Panc1 (cell line): ENCODE results near the gene NR2F1. TPM values are rescaled to one million over a fixed set of nuclear protein-coding genes. Genes with fewer than 3 reads are reported as not detected.

ENCODE experiments used
- ATAC-seq: fragments of 200-7000 bp; cut with Tn5 transposase; 2 replicates; pipeline ENCODE4 v1.9.1; 2020; ENCODE audit warnings: mild to moderate bottlenecking, moderate library complexity
- BruUV-seq: library from RNA; stranded (reverse); fragments of 400-500 nt; replicated peaks from 2 replicates; lab custom pipeline; 2021; lab: Mats Ljungman, UMichigan
- CTCF ChIA-PET: fragments of 300-600 bp; sonication (Branson Sonifier 250); formaldehyde crosslinking; loops from one replicate; lab custom pipeline; 2022; ENCODE audit warnings: antibody characterized with exemption; lab: Charles Lee
- POLR2A ChIA-PET: fragments of 300-600 bp; sonication (Branson Sonifier 250); formaldehyde crosslinking; loops from one replicate; lab custom pipeline; 2022; ENCODE audit warnings: antibody characterized with exemption; lab: Charles Lee
- DNase-seq: peaks from one replicate; pipeline ENCODE4 v3.0.0-alpha.2; 2010; ENCODE audit warnings: low read depth, low spot score
- H3K27ac ChIP-seq: 2 replicates; pipeline ENCODE4 v1.5.1; 2011; ENCODE audit warnings: mild to moderate bottlenecking, low read length, inconsistent platforms
- H3K27me3 ChIP-seq: fragments of 200-500 bp; sonication (Bioruptor generic); 2 replicates; pipeline ENCODE4 v1.6.0; 2014; ENCODE audit warnings: low read length, inconsistent platforms; ENCODE audit not compliant: control insufficient read depth, insufficient read depth
- H3K36me3 ChIP-seq: fragments of 200-500 bp; sonication (Bioruptor generic); 2 replicates; pipeline ENCODE4 v1.5.1; 2014; ENCODE audit warnings: inconsistent platforms, mild to moderate bottlenecking, low read length, moderate library complexity; ENCODE audit not compliant: control insufficient read depth, insufficient read depth
- H3K4me1 ChIP-seq: 2 replicates; pipeline ENCODE4 v1.5.1; 2011; ENCODE audit warnings: inconsistent platforms, mild to moderate bottlenecking, low read length, moderate library complexity; ENCODE audit not compliant: control insufficient read depth, insufficient read depth
- H3K4me3 ChIP-seq, 2 experiments: 2 replicates each; pipeline ENCODE4 v1.5.1; 2011 to 2012; ENCODE audit warnings: low read depth in 2 of 2, low read length in 2 of 2, mild to moderate bottlenecking in 2 of 2, inconsistent platforms in 1 of 2, moderate library complexity in 1 of 2
- H3K9me3 ChIP-seq: fragments of 200-500 bp; sonication (Bioruptor generic); 2 replicates; pipeline ENCODE4 v1.5.1; 2014; ENCODE audit warnings: low read depth, mild to moderate bottlenecking, inconsistent platforms, low read length, moderate library complexity; ENCODE audit not compliant: control insufficient read depth, insufficient read depth
- CTCF ChIP-seq: fragments of 450-650 bp; IDR thresholded peaks from 2 replicates; pipeline ENCODE4 v1.5.1; 2017; ENCODE audit warnings: mild to moderate bottlenecking
- POLR2AphosphoS5 ChIP-seq: IDR thresholded peaks from 2 replicates; pipeline ENCODE4 v1.6.1; 2012; ENCODE audit warnings: mild to moderate bottlenecking, low read depth, low read length, moderate library complexity
- REST ChIP-seq, 2 experiments: IDR thresholded peaks; 2 replicates each; pipeline ENCODE4 v1.6.1; 2011 to 2012; ENCODE audit warnings: low read depth in 2 of 2, control low read depth in 1 of 2, low read length in 1 of 2, mild to moderate bottlenecking in 1 of 2, moderate library complexity in 1 of 2; ENCODE audit not compliant: insufficient read depth in 1 of 2
- SIN3A ChIP-seq: IDR thresholded peaks from 2 replicates; pipeline ENCODE4 v1.6.1; 2012; ENCODE audit warnings: low read depth, mild to moderate bottlenecking, low read length, moderate library complexity, borderline replicate concordance; ENCODE audit not compliant: insufficient read depth
- TCF7L2 ChIP-seq: IDR thresholded peaks from 2 replicates; pipeline ENCODE4 v1.6.1; 2011; ENCODE audit warnings: mild to moderate bottlenecking, low read depth, low read length, inconsistent platforms
- in situ Hi-C: cut with HindIII; loops from 2 replicates; pipeline ENCODE4 v1.10.0; 2016; ENCODE audit warnings: low sequenced_read_pairs, low pct_unique_long_range_greater_than_20kb
- intact Hi-C: fragments of 100-400 bp; cut with micrococcal nuclease; formaldehyde crosslinking; loops from one replicate; pipeline ENCODE4 v1.10.0; 2022; ENCODE audit not compliant: unreplicated experiment
- total RNA-seq: library from RNA; stranded (reverse); gene quantifications from one replicate; pipeline ENCODE4 v1.2.1, GENCODE V29; 2021; ENCODE audit not compliant: unreplicated experiment

Gene NR2F1
- total RNA-seq, 1 experiment from 2014 or later, result 49.5 TPM

- TF ChIP-seq SIN3A, result no peak
Observed at GRCh38 chr5:93572608-93573353, 10.2 kb upstream of the NR2F1 start (continued).

GRCh38 chr5:93573354-93574351 lies 9.4 kb upstream of the NR2F1 start:
- BruUV-seq, result no TSS peak
- Histone ChIP-seq H3K9me3 (peaks cover 9% of the 10 kb centered on the region; the same call in 1 of the 2 replicates), H3K4me1 (peaks cover 37% of the 10 kb centered on the region), H3K36me3 (no peaks in the 10 kb centered on the region), H3K4me3 (no peak overlapping the region), H3K27ac (peak overlapping the region; percentile 54; the same call in 1 of the 2 replicates), H3K27me3 (no peaks in the 10 kb centered on the region)
- no peak for ATAC-seq
- TF ChIP-seq SIN3A (no peak), POLR2AphosphoS5 (no peak), TCF7L2 (no peak), CTCF (no peak), REST (IDR thresholded peaks at IDR 0.05; ENCODE audit: insufficient read depth in 1 of 2, low read depth in 2 of 2, low read length in 1 of 2) (no peak)
- ChIA-PET CTCF (no interaction called here), POLR2A (no interaction called here)
- in situ Hi-C loops (no loop called here), intact Hi-C loops (no loop called here)
- DNase-seq, result no peak
